ENCODE results near the gene IRF2BP2.
"Not testable (repeated sequence)": the region's sequence is repeated elsewhere in the genome, so short reads cannot be mapped to it uniquely, and the experiment has no call there.

IRF2BP2 gene

DNA sequence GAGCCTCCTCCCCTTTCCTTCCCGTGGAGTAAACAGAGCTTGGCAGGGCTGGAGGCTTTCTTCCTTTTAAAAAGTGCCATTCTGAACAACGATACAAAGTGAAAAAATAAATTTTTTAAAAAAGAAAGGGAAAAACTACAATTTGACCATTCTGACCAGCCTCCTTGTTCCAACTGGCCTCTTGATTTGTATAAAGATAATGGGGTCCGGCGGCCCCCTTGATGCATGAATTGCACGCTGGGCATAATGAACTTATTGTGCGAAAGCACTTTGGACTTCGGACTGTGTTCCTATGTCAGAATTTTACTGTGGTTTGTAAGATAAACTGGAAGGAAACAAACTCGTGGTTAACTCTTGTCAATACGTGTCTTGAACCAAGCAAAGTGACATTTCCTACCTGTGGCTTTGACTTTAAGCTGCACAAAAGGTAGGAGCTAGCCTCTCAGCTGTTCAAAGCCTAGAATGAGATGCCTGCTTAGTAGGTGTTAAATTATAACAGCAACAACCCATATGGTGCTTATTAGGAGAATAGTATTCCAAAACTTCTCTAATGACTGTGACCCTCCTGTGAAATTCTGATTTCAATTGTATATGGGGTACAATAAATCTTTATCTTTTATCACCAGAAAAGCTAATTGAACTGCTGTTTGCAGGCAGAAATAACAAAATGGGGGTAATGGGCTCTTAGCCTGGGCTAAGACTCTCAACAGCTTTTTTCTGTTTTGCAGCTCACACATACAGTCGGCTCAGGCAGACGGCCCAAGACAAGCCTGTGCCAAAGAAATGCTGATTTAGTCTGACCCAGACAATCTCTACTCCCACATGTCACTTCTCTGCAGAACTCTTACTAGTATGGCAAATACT lies 9.3 kb downstream of the IRF2BP2 start:
- DNase-seq, result no peak

DNA sequence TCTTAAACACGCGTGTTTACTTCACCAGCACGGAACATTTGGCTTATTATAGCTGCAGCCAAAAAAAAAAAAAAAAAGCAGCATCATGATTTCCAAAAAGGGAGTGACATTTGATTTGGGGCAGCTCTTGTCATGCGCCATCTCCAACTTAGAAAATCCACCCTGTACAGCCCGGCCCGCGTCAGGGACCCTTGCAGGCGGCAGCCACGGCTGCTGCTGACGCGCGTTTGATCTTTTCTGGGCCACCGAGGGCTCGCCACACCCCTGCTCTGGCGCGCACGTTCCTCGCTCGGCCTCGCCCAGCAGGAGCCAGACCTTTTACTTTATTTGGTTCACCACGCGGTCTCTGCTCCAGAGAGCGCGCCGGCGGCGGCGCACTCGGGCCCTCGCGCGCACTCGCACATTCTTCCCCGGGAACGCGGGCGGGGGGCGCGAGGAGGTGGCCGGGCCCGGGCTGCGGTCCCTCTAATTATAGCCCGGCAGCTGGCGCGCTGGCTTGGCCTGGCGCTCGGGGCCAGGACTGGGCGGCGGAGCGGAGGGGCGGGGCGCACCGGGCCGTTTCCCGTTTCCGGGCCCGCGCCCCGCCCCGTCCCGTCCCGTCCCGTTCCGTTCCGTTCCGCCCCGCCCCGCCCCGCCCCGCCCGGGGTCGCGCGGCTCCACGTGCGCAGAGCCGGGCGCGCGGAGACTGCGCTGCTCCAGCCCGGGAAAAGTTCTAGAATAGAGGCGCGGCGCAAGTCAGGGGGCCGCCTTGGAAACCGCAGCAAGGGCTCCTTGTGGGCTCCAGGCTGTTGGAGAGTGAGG lies 10.2 kb downstream of the IRF2BP2 start:
- DNase-seq, result peak; percentile 37 to 55 (median 48)

DNA sequence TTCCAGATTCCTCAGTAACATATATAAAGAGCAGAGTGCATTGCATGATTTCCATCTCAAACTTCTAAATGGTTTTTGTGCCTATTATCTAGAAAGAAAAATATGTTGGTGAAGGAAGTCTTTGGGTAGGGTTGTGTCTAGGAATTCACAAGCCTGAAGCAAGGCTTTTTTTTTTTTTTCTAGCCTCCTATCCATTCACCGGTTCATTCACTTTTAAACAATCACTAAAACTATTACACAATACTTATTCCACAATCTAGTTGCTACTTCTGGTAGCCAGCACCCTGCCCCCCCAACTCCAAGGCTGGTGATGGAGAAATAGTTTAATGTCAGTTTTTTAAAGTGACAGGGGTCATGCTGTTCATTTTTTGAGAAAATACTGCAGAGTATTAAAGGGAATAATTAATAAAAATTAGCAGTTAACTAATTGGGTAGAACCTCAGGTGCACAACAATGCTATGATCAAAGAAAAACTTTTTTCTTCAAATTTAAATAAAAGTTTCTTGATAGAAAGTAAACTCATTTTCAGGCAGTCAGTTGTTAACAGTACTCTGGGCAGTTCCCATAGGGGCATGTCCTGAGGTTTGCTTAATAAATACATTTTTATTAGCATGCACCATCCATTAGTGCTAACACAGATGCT lies 10.9 kb downstream of the IRF2BP2 start:
- no peak for DNase-seq

DNA sequence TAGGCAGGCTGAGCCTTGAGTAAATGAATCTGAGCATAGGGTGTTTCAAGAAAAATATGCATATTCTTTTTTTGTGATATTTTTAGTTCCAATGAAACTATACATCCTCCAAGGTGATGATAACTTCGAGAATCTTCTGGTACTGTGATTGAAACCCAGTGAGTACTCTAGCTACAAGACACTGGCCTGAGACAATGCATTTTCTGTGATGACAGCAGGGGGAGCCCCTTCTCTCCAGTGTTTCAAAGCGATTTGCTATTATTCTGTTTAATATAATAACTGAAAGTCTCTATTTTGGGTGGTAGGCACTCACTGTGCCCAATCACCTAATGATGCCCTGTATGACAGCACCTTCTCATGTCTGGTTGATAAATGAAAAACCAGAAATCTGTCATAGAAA lies 12.1 kb downstream of the IRF2BP2 start:
- DNase-seq, result peak; percentile 14 to 41 (median 34)

DNA sequence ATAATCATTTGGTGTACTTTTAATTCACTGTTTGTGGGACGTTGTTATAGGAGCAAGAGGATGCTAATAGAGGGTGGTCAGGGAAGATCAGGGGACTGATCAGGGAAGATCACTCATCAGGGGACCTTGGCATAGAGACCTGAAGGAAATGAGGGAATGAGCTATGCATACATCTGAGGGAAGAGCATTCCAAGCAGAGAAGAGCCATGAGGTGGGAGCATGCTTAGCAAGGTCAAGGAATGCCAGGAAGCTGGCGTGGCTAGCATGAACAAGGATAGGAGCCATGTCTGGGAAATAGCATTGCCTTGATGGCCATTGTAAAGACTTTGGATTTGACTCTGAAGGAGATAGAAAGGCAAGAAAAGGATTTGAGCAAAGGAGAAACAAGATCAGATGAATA lies 14.1 kb downstream of the IRF2BP2 start:
- DNase-seq, result no peak

DNA sequence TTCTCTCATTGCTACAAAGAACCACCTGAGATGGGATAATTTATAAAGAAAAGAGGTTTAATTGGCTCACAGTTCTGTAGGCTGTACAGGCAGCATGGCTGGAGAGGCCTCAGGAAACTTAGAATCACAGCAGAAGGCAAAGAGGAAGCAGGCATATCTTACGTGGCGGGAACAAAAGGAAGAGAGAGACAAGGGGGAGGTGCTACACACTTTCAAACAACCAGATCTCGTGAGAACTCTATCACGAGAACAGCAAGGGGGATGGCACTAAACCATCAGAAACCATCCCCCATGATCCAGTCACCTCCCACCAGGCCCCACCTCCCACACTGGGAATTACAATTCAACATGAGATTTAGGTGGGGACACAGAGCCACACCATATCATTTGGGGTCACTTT lies 15.4 kb downstream of the IRF2BP2 start:
- not testable (repeated sequence) for DNase-seq

DNA sequence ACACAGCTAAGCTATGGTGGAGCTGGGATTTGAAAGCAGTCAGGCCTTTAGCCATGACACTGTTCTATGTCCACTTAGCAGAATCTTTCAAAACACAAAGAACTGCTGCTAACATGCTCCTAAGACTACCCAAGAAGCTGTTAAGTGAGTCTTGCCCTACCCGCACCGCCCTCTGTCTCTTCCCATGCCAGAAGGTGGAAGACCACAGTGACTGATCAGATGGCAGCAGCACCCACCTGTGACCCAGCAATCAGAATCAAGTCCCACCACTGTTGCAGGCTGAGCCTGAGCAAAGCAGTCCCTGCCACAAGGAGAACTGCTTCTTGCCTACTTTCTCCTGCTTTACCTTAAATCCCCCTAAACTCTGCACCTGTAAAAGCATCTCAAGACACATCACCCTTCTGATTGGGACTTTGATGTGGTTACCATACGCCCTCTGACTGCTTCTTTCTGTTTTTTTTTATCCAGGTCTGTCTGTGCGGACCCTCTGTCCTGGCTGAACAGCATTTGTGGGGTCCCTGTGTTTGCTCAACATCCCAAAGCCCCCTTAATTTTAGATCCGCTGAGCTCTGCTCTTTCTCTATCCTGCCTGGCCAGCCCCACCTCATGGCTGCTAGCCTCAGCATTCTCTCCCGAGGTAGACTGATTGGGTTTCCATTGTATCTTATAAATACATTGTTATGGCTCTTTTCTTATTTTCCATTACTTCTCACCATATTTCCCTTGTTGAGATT lies 16.0 kb downstream of the IRF2BP2 start:
- DNase-seq, result no peak

DNA sequence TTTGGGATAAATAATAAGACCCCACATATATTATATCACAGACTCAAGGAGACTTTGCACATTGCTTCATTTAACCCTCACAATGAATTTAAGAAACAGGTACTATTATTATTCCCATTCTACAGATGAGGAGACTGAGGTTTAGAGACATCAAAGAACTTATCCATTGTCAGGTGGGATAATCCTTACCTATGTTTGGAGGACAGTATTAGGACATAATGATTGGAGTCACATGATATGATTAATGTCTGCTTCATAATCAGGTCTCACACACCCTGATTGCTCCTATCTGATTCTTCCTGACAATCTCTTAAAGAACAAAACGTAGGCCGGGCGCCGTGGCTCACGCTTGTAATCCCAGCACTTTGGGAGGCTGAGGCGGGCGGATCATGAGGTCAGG lies 16.9 kb downstream of the IRF2BP2 start:
- no peak for DNase-seq

DNA sequence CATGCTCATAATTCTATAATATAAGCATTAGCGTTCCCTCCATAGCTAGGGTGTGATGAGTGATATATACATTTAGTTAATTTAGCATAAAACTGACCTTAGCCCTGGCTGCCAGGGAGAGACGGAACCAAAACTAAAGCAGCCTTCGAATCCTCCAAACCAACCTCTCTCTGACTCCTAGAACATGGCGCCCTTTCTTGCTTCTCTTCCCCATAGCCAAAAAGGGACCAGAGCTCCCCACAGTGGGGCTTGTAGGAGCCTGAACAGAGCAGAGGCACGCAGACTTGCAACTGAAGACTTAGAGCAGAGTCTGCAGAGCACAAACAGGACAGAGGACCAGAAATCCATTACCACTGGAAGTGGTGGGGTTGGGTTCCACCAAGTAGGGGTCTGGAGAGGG lies 17.7 kb downstream of the IRF2BP2 start:
- no peak for DNase-seq

DNA sequence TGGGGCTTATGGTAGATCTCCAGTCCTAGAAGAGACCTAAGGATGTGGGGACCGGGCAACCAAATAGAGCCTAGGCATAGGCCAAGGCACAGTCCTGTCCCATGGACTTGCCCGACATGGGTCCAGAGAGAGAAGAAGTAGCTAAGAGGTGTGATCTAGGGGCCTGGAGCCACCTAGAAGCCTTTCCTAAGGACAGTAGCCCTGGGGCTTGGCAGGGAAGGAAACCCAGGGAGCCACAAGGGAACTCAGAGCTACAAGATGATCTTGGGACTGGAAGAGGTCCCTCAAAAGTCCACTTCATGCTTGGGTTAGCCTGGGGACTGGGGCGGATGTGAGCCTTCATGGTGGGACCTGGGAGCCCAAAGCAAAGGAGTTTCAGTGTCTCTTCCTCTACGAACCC lies 18.8 kb downstream of the IRF2BP2 start:
- no peak for DNase-seq

DNA sequence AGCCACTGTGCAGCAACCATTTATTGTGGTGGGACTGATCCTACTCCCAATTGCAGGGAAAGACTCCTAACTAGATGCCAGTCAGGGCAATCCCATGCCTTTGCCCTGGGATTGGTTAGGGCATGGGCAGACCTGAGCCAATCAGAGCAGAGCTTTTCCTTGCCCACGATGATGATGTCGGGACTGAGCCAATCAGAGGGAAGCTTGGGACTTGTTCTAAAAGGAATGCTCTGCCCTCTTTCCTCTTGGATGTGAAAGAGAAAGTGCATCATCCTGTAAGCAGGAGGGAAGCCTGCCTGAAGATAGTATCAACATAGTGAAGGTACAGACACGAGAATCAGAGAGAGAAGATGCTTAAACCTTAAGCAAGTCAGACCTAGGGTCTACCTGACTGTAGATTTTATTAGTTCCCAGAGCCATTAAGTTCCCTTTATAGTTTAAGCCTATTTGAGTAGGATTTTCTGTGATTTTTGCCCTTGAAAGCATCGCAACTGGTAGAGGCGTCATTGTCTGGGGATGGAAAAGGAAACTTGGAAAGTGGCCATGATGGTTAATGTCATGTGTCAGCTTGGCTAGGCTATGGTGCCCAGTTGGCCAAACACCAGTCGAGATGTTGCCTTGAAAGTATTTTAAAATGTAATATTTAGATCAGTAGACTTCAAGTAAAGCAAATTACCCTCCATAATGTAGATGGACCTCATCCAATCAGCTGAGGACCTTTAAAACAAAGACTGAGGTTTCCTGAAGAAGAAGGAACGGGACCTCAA lies 19.9 kb downstream of the IRF2BP2 start:
- no peak for DNase-seq

DNA sequence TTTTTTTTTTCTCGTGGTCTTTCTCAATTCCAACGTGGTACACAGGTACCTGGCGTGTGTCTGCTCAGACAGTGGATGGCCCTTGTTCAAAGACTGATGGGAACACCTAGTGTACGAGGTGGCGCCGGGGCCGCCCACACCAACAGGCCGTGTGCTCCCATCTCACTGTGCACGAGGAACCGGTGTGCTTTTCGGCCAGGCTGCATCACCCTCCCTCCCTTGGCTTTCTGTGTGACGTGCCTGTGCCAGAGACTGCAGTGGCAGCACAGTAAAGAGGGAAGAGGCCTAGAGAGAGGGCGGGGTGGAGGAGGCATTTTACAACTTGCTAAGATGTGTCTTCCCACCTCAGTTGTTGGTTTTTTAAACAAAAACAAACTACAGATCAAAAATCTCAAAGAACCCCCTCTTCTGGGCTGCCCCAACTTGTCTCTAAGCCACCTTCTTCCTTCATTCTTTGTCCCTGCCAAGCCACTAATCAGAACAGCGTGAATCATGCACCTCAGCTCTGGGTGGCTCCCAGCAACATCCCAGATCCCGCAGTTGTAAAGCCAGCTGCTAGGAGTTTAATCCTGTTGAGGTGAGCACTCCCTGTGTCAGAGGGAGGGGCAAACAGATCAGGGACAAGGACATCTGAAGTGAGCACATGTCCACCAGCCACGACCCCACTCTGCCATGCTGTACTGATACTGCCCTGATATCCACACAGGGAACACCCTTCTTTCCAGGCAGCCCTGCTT lies 20.7 kb downstream of the IRF2BP2 start:
- no peak for DNase-seq

DNA sequence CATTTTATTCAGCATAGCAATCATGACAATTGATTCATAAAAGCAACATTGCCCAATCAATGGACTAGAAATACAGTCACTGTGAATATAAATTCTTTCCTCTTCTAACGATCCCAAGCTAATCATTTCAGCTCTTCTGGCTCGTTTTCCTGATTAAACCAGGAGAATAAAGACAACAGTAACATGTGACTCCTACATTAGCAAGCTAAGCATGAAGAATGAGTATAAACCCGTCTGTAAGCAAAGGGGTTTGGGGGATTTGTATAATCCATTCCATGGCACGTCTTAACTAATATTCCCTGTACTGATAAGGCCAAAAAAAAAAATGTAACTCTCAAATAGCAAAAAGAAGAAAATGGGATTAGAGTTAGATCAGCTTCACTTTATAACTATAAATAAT lies 21.6 kb downstream of the IRF2BP2 start:
- DNase-seq, result no peak

DNA sequence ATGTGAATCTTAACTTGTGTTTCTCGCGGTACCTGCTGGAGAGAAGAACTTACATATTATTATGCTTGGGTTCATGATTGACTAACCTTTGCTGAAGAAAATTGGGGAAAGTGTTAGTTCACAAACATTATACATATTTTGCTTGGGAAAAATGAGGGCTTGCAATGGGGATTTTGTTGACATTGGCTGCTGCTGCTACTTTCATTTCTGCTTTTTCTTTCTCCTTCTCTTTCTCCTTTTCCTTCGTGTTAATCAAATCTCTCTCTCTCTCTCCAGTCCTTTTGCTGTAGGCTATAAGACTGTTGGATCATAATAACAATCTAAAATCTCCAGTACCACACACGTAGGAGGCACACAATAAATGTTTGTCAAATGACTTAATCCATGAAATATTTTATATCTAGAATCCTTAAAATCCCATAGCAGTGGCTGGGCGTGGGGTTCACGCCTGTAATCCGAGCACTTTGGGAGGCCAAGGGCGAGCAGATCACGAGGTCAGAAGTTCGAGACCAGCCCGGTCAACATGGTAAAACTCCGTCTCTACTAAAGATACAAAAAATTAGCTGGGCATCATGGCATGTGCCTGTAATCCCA lies 23.0 kb downstream of the IRF2BP2 start:
- no peak for DNase-seq

DNA sequence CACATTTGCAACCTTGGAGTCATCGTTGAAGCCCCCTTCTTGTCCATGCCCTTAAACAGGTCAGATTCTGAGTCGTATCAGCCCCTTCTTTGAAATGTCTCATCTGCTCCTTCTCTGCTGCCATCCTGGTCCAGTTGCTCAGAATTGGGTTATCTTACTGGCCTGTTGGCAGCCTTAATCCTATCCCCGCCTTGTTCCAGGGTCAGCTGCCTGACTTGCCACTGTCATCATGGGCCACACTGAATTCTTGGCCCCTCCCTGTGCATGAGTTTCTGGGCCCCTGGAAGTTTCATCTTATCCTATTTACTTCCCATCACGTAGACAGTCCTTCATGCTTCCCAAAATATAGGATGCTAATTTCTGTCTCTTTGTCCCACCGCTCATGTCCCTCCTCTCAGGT lies 23.7 kb downstream of the IRF2BP2 start:
- DNase-seq, result no peak

DNA sequence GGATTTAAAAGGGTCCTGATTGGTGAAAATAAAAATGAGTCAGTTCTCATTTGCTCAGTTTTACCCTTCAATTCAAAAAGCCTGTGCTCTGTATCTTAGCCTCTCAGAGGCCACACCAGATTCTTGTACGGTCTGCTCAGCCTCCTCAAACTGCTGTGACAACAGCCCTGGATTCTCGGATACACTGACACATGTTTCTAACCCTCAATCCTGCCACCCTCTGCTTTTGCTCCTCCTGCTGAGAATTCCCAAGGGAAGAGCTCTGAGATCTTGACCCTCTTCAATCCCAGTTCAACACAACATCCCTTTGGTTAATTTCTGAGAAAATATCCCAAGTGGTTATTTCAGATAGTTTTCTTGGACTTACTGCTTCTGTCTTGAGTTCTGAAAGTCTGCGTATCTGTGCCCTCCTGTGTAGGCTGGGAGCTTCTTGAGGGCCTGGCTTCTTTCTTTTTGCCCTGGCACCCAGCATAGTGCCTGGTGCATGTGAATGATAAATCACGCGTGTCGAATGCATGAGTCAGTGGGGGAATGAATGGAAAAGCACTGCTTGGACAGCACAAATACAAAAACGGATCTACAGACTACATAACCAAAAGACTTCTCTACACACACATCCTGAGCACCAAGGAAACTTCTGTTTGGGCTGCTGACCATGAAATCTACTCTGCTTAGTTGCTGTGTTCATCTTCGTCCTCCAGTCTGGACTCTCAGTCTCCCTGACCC lies 24.5 kb downstream of the IRF2BP2 start:
- no peak for DNase-seq

DNA sequence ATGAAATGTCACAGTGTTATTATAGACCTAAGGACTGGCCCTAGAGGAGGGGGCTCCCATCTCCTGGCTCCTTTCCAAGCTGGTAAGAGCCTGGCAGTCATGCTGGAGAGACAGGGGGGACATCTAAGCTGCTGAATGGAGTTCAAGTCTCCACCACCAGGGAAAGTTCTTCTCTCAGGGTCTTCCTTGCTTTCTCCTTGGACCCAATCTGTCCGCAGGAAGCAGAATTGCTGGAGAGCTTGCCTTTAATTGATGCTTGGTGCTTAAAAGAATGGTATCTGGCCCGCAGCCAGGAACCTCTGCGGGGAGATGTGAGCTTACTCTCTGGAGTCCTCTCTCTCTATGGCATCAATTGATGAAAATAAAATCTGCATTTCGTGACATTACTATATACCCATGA lies 25.1 kb downstream of the IRF2BP2 start:
- no peak for DNase-seq

DNA sequence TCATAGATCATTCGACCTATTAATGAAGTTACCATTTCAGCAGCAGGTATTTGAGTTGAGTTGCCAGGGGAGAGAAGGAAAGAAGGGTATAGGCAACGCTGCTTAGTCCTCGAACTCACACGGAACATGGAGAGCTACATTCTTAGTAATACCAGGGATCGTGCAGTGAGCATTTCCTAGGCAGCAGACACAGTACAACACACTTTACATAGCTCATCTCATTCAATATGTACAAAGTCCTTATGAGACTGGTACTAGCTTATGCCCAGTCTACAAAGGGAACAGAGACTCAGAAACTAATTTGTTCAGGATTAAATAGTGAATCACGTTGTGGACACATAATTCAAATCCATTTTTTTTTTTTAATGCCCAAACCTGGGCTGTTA lies 25.6 kb downstream of the IRF2BP2 start:
- DNase-seq, result no peak

DNA sequence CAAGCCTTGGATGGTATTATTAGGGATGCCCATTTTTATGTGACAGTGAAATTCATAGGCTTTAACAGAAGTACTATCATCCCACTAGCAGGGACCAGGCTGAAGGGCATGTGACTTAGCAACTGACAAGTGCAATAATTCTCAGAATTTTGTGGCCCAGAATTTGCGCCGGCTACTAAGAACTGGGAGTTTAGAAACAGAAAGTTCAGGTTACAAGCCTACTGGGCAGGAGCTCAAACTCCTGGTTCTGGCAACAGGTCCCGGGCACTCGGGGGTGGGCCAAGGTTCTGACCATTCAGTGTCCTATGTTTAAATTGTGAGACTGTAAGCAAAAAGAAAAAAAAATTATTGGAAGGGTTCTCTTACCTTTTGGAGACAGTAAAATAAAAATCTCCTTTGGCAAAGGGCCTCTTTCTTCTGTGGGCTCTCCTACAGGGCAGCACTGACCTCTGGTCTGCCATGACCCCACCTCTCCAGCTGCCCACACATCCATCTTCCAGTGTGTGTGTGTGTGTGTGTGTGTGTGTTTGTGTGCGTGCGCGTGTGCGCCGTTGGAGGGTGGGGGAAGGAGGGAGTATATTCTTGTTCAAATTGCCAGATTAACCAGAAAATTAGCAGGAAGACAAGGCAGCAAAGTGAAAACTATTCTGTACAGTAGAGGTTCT lies 26.1 kb downstream of the IRF2BP2 start:
- DNase-seq, result no peak

Measured in activated CD4-positive, CD25-positive, alpha-beta regulatory T cell (primary cell).